Esophagus squamous epithelium (tissue), 5 donors: Measurements from ENCODE around the gene PTK7. TPM values are rescaled to one million over a fixed set of nuclear protein-coding genes. Genes with fewer than 3 reads are reported as not detected.
A peak's percentile ranks its signal among the peaks of the same experiment; 100 is the strongest.

Experiments used
- DNase-seq: peaks from one replicate; lab custom pipeline; 2025; lab: John Stamatoyannopoulos, UW
- H3K27ac ChIP-seq, 4 donors: fragments of 200-600 bp; sonication (generic); one replicate each; pipeline ENCODE4 v1.5.1; 2016 to 2019; ENCODE audit warnings: mild to moderate bottlenecking in 1 of 4
- H3K27me3 ChIP-seq, 4 donors: fragments of 200-600 bp; sonication (generic); 1 replicate in 3 of 4; 2 replicates in 1 of 4; pipeline versions ENCODE4 v1.5.1 to v1.6.0; 2017 to 2021; ENCODE audit warnings: antibody characterized with exemption in 1 of 4
- H3K36me3 ChIP-seq, 3 donors: fragments of 200-600 bp; sonication (generic); one replicate each; pipeline ENCODE4 v1.5.1; 2016 to 2019
- H3K4me1 ChIP-seq, 3 donors: fragments of 200-600 bp; sonication (generic); one replicate each; pipeline ENCODE4 v1.5.1; 2017 to 2019
- H3K4me3 ChIP-seq, 4 donors: fragments of 200-600 bp; sonication (generic); 1 replicate in 3 of 4; 2 replicates in 1 of 4; pipeline ENCODE4 v1.5.1; 2016 to 2019; ENCODE audit warnings: mild to moderate bottlenecking in 2 of 4, moderate library complexity in 1 of 4
- H3K9me3 ChIP-seq, 3 donors: fragments of 200-600 bp; sonication (generic); one replicate each; pipeline ENCODE4 v1.5.1; 2016 to 2019
- CTCF ChIP-seq, 6 experiments: fragments of 450-650 bp in 4 of 6; fragments of 200-600 bp in 2 of 6; sonication (generic) in 2 of 6; IDR thresholded peaks; one replicate each; pipeline ENCODE4 v1.5.1; 2016 to 2019; ENCODE audit warnings: antibody characterized with exemption in 6 of 6, mild to moderate bottlenecking in 4 of 6, moderate library complexity in 4 of 6
- POLR2A ChIP-seq, 4 donors: fragments of 450-650 bp; IDR thresholded peaks; one replicate each; pipeline ENCODE4 v1.6.1; 2017; ENCODE audit warnings: antibody characterized with exemption in 4 of 4, mild to moderate bottlenecking in 4 of 4, moderate library complexity in 3 of 4
- WGBS, 2 donors: methylation state at CpG; one replicate each; pipeline ENCODE4 v1.1.5; 2018; 5-methylcytosine and 5-hydroxymethylcytosine counted together
- intact Hi-C: fragments of 100-400 bp; cut with DNase I; formaldehyde crosslinking; loops from one replicate; pipeline ENCODE4 v1.15.0; 2022
- total RNA-seq, 4 donors: library from RNA; depleted of rRNA; stranded (reverse); fragments of >200 nt; gene quantifications; one replicate each; pipeline ENCODE4 v1.1.0, GENCODE V29; 2016
- donor health status: DM: yes; HTN: yes; CAD: no.

PTK7 gene
- 10 to 100 TPM; 30.6 to 44.1 (median 36.7) TPM for total RNA-seq

GRCh38 chr6:43075670-43076463, at the start of gene PTK7:
Gene PTK7, plus strand, starts transcription at chr6:43076314. Its CDS starts 175 bp downstream, at chr6:43076489.
- DNase-seq, result no peak
- Histone ChIP-seq H3K4me3 (peak within 1 kb of the TSS; percentile 75 to 93 (median 86)), H3K9me3 (no peaks in the 10 kb centered on the region), H3K36me3 (peaks cover 0 to 40% (median 0%) of the 10 kb centered on the region in 3 donors), H3K27ac (peak within 1 kb of the TSS; percentile 78 to 86 (median 82)), H3K27me3 (peaks cover 0 to 17% (median 0%) of the 10 kb centered on the region in 4 donors), H3K4me1 (peaks cover 9 to 43% (median 10%) of the 10 kb centered on the region in 3 donors)
- intact Hi-C loops, result no loop called here
- WGBS, 2 donors, result 11 to 67% methylated on average over 1 to 16 of the region's 60 CpGs
- TF ChIP-seq POLR2A (IDR thresholded peaks at IDR 0.05) (peak in 1 of 4 donors; percentile 29), CTCF (IDR thresholded peaks at IDR 0.05) (no peak)

DNA sequence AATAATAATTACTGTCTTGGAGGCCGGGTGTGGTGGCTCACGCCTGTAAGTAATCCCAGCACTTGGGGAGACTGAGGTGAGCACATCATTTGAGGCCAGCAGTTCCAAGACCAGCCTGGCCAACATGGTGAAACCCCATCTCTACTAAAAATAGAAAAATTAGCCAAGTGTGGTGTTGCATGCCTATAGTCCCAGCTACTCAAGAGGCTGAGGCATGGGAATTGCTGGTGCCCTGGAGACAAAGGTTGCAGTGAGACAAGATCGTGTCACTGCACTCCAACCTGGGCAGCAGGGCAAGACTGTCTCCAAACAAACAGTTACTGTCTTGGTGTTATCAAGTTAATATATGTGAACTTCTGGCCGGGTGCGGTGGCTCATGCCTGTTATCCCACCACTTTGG, 49.7 kb upstream of the PTK7 start:
- peaks cover 1 to 25% (median 18%) of the 10 kb centered on the region in 3 donors for H3K4me1 ChIP-seq
- no peaks in the 10 kb centered on the region for H3K9me3 ChIP-seq
- intact Hi-C loops, result no loop called here
- no peak overlapping the region for H3K27ac ChIP-seq
- no peaks in the 10 kb centered on the region for H3K27me3 ChIP-seq
- H3K36me3 ChIP-seq, result peaks cover 11 to 85% (median 63%) of the 10 kb centered on the region in 3 donors
- 89 to 95% methylated on average over 5 of the region's 5 CpGs for WGBS, 2 donors
- DNase-seq, result no peak
- TF ChIP-seq POLR2A (IDR thresholded peaks at IDR 0.05) (no peak), CTCF (IDR thresholded peaks at IDR 0.05) (no peak)
- no peak overlapping the region for H3K4me3 ChIP-seq

- 91 to 95% methylated on average over 9 of the region's 9 CpGs for WGBS, 2 donors
- H3K36me3 ChIP-seq, result peaks cover 13 to 99% (median 62%) of the 10 kb centered on the region in 3 donors
- H3K27me3 ChIP-seq, result no peaks in the 10 kb centered on the region
- H3K9me3 ChIP-seq, result no peaks in the 10 kb centered on the region
- TF ChIP-seq CTCF (IDR thresholded peaks at IDR 0.05) (no peak), POLR2A (IDR thresholded peaks at IDR 0.05) (no peak)
- intact Hi-C loops, result no loop called here
- DNase-seq, result no peak
- no peak overlapping the region for H3K4me3 ChIP-seq
- no peak overlapping the region for H3K27ac ChIP-seq
- H3K4me1 ChIP-seq, result peaks cover 0 to 3% (median 0%) of the 10 kb centered on the region in 3 donors
These were observed 47.0 kb upstream of the PTK7 start for GRCh38 chr6:43029120-43029519.

GRCh38 chr6:43032326-43032725, 43.8 kb upstream of the PTK7 start:
- H3K36me3 ChIP-seq, result peaks cover 18 to 99% (median 30%) of the 10 kb centered on the region in 3 donors
- no peaks in the 10 kb centered on the region for H3K4me1 ChIP-seq
- intact Hi-C loops, result no loop called here
- H3K4me3 ChIP-seq, result no peak overlapping the region
- 88 to 93% methylated on average over 4 of the region's 4 CpGs for WGBS, 2 donors
- TF ChIP-seq POLR2A (IDR thresholded peaks at IDR 0.05) (no peak), CTCF (IDR thresholded peaks at IDR 0.05) (no peak)
- no peaks in the 10 kb centered on the region for H3K9me3 ChIP-seq
- no peaks in the 10 kb centered on the region for H3K27me3 ChIP-seq
- DNase-seq, result no peak
- no peak overlapping the region for H3K27ac ChIP-seq

- H3K9me3 ChIP-seq, result no peaks in the 10 kb centered on the region
- H3K27ac ChIP-seq, result no peak overlapping the region
- TF ChIP-seq POLR2A (IDR thresholded peaks at IDR 0.05) (no peak), CTCF (IDR thresholded peaks at IDR 0.05) (no peak)
- no peak overlapping the region for H3K4me3 ChIP-seq
- DNase-seq, result no peak
- peaks cover 13 to 99% (median 29%) of the 10 kb centered on the region in 3 donors for H3K36me3 ChIP-seq
- H3K4me1 ChIP-seq, result no peaks in the 10 kb centered on the region
- WGBS, 2 donors, result 87 to 100% methylated on average over 2 of the region's 2 CpGs
- H3K27me3 ChIP-seq, result no peaks in the 10 kb centered on the region
- intact Hi-C loops, result no loop called here
These were observed 42.5 kb upstream of the PTK7 start for GRCh38 chr6:43033496-43034189.
